ENCODE data around the gene SMIM12.

GRCh38 chr1:34808051-34808810 is 51.3 kb downstream of the SMIM12 start:
- no peak for TF ChIP-seq ZFX (IDR thresholded peaks at IDR 0.05)
- TF ChIP-seq CTCF (conservative IDR thresholded peaks at IDR 0.05), result no peak

All from C4-2B (cell line).